ENCODE data around the gene MVB12B.

MVB12B gene

GRCh38 chr9:126436545-126437267 lies 110.1 kb downstream of the MVB12B start:
- no peak for DNase-seq

DNA sequence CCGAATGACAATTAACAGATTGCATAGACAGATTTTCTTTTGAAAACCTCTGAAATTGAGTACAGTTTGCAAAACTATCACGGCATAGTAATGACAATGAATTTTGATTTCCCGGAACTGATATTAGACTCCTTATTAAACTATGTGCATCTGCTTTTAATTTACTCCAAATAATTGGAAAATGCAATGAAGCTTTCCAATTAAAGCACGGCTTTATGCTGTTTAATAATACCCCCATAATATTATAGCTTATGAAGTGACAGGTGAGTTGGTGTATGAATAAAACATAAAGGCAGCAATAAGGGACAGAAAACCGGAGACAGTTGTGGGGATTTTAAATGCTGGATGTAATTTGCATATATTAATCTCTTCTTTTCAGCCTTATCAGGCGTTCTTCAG lies 110.6 kb downstream of the MVB12B start:
- DNase-seq: no peak

DNA sequence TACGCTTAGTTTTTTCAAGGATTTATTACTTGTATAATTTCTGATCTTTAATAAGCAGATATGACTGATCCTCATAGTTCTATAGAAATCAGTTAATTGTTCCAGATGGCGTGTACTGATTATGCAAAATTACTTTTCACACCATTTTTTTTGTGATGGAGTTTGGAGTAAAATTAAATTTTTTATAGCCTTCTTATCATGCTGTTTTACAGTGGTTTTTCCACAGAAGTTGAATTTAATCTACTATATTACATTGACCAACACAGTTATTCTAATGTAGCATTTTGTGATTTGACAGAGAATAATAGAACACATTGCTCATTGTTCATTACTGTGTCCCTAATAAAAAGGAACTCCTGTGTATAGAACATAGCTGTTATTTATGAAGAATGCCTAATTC lies 111.1 kb downstream of the MVB12B start:
- no peak for DNase-seq

GRCh38 chr9:126438741-126439401 lies 112.2 kb downstream of the MVB12B start:
- no peak for DNase-seq

GRCh38 chr9:126439402-126439765 lies 112.8 kb downstream of the MVB12B start:
- DNase-seq: peak; percentile 6

DNA sequence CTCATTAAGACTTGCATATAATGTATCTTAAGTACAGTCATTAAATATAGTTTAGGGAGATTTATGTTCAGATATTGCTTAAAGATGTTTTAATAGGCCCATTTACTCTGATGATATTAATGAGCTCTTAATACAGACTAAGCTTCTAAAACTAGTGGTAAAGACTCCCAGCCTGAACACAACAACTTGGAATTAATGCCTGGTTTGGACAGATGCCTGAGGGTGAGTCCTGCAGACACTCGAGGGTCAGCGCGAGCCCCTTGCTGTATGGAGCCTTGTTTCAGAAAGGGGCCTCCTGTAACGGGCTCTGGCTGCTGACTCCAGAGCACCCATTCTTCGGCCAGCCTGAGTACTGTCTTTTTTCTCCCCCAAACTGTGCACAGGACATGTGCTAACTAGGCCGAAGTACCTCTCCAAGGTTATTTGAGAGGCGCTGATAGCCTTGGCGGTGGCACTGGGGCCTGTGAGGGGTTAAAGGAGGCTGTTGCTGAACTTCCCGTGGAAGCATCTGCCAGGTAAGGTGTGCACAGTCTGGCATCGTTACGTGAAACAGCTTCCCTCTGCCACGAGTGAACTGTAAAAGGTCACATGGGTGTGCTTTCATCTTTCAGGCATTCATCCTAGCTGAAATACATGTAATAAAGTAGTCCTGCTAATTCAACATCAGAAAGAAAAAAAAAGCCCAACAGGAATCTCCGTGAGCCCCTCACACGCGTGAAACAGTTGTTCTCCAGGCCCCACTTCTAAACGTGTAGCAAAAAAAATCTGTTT lies 113.4 kb downstream of the MVB12B start:
- DNase-seq: no peak

- no peak for DNase-seq
Measured at GRCh38 chr9:126440940-126441339, 114.3 kb downstream of the MVB12B start.

GRCh38 chr9:126442636-126443035 lies 116.0 kb downstream of the MVB12B start:
- no peak for DNase-seq

GRCh38 chr9:126443144-126443543 lies 116.5 kb downstream of the MVB12B start:
- DNase-seq: no peak

DNA sequence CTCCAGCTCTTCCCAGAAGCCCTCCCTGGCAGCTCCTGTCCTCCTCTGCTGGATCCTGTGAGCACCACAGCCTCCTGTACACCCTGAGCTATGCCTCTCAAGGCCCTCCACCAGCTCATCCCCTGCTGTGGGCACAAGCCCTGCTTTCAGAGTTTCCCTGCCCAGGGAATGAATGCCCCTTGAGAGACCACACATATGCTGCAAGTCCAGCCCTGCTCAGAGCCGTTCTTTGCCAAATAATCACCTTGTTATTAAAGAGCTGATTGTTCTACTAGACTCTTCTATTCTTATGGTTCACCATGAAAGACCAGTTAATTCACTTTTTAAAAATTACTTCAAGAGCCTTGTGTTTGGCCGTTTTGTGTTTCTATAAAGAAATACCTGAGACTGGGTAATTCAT lies 121.5 kb downstream of the MVB12B start:
- DNase-seq: no peak

DNA sequence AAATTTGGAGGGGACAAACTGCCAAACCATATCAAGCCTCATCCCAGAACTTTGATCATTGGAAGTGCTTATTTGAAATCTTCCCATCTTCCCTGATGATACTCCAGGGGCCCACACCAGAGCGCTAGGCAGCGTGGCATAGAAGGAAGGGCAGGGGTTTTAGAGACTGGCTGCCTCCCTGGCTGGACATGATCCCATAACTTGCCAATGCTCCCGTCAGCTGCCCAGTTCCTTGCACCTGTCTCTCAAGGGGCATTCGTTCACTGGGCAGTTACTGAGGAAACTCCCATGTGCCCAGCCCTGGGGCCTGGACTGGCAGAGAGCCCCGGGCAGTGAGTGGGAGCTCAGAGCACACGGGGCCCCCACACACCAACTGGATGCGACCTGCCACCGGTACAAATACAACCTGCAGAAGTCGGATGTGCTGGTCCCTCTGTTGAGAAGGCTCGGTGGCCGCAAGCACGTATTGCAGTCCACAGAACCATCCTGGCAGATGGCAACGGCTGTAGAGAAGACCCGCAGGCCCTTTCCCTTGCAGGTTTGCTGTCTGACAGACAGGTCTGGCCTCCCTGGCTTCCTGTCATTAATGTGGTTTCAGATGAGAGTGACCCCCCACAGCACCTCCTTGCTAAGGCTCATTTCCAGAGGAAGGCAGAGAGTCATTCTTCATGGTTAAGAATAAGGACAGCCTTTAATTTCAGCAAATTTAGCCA lies 122.4 kb downstream of the MVB12B start:
- no peak for DNase-seq

DNA sequence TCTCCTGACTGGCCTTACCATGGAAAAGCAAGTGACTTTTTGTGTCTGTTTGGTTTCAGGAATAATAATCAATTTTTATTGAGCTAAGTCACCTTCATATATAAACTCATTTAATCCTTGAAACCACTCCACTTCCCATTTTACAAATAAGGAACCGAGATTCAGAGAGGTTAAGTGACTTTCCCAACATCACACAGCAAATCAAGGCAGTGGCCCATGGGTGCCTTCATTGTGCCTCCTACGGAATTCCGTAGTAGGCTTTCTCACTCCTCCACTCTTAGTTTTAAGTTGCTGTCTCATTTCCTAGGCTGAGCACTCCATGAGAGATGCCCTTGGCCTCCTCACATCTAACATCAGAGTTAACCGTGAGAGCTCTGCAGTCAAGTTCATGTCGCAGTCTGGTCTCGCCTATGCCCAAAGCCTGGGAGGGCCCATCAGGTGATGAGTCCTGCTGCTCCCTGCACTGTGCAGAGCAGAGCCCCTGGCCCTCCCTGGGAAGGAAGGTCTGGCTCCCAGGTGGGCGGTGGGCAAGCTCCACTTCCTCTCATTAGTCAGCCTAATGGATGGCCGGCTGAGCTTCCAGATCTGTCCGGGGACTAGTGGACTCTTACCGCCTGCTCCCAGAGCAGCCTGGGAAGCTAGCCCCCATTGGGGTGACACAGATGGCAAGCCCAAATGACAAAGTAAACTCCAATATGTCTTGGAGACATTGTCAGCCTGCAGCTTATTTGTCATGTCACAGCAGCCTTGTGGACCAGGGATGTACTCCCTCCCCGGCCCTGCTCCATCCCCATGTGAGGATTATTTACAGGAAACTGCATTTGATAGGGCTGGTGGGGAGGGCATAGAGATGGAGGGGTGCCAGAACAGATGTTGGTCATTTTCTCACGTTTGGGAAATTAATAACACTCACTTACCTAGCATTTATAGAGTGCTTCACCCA lies 123.4 kb downstream of the MVB12B start:
- no peak for DNase-seq

GRCh38 chr9:126450668-126451205 lies 124.1 kb downstream of the MVB12B start:
- DNase-seq: no peak

DNA sequence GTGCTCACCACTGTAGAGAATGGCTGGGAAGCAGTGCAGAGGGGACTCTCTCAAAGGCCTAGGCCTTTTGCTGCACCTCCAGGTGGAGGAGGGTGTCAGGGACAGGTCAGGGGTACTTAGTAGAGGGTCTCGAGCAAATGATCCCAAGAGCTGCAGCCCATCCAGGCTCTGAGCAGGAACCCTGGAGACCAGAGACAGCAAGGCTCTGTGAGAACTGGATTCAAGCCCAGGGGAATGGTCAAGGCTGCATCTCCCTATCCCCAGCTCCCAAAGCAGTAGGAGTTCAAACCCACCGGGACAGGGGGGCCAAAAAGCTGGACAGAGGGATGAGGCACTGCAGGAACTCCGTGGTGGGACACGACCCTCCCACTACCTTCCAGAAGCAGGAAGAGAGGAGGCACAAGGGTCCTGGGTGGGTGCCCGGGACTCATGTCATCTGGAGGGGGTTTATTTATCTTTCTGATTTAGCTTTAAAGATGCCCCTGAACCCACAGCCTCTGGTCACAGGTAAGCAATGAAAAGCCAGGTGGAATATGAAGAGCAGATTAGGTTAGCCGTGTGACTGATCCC lies 124.8 kb downstream of the MVB12B start:
- DNase-seq: no peak

DNA sequence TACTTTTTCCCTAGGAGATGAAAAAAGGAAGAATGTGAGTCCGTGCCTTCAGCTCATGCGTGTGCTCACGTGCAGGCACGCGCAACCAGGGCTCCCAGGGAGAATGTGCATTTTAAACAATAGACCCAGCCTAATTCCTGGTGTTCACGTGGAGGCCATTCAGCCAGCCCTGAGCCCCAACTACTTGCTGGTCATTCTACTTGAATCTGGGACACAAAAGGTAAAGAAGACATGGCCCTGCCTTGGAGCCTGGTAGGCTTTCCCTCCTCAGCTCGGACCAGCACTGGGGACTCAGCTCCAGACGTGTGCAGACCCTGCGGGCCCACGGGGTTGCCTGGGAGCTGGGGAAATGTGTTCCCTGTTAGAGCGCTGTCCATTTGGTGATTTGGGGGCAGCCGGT lies 125.5 kb downstream of the MVB12B start:
- no peak for DNase-seq

- no peak for DNase-seq
Measured at GRCh38 chr9:126453156-126453963, 126.7 kb downstream of the MVB12B start.

- no peak for DNase-seq
Measured at GRCh38 chr9:126454215-126454614, 127.6 kb downstream of the MVB12B start.

GRCh38 chr9:126454795-126455194 lies 128.2 kb downstream of the MVB12B start:
- DNase-seq: no peak

- DNase-seq: no peak
Measured at GRCh38 chr9:126456441-126457174, 130.0 kb downstream of the MVB12B start.

- DNase-seq: no peak
Measured at GRCh38 chr9:126457175-126457547, 130.5 kb downstream of the MVB12B start.
